GM19099 (cell line): Measurements from ENCODE around the gene PON1.

ENCODE experiments used
- POLR2A ChIP-seq: IDR thresholded peaks from 3 replicates; pipeline ENCODE4 v1.6.1; 2011; ENCODE audit warnings: low read depth; ENCODE audit not compliant: insufficient read length; ENCODE audit errors: extremely low read depth

The PON1 gene

GRCh38 chr7:95324431-95324830, at the start of gene PON1:
Gene PON1 (minus strand): TSS chr7:95324532. CDS start chr7:95324475, 57 bp downstream.
- TF ChIP-seq POLR2A, result no peak

GRCh38 chr7:95373323-95373722, 49.0 kb upstream of the PON1 start:
- no peak for TF ChIP-seq POLR2A

GRCh38 chr7:95368235-95368634, 43.9 kb upstream of the PON1 start:
- TF ChIP-seq POLR2A, result no peak

GRCh38 chr7:95367606-95368005, 43.3 kb upstream of the PON1 start:
- no peak for TF ChIP-seq POLR2A

- TF ChIP-seq POLR2A, result no peak
Observed at GRCh38 chr7:95365151-95365550, 40.8 kb upstream of the PON1 start.

- TF ChIP-seq POLR2A, result no peak
Observed at GRCh38 chr7:95357623-95358022, 33.3 kb upstream of the PON1 start.

GRCh38 chr7:95342642-95343307, 18.4 kb upstream of the PON1 start:
- TF ChIP-seq POLR2A, result no peak

GRCh38 chr7:95342029-95342428, 17.7 kb upstream of the PON1 start:
- no peak for TF ChIP-seq POLR2A

GRCh38 chr7:95340491-95340890, 16.2 kb upstream of the PON1 start:
- no peak for TF ChIP-seq POLR2A

GRCh38 chr7:95338832-95339231, 14.5 kb upstream of the PON1 start:
- no peak for TF ChIP-seq POLR2A

- no peak for TF ChIP-seq POLR2A
Observed at GRCh38 chr7:95335093-95335492, 10.8 kb upstream of the PON1 start.

- no peak for TF ChIP-seq POLR2A
Observed at GRCh38 chr7:95334447-95334846, 10.1 kb upstream of the PON1 start.

- TF ChIP-seq POLR2A, result no peak
Observed at GRCh38 chr7:95330961-95331337, 6.6 kb upstream of the PON1 start.

GRCh38 chr7:95330204-95330960, 6.0 kb upstream of the PON1 start:
- no peak for TF ChIP-seq POLR2A

- no peak for TF ChIP-seq POLR2A
Observed at GRCh38 chr7:95327356-95327755, 3.0 kb upstream of the PON1 start.

- no peak for TF ChIP-seq POLR2A
Observed at GRCh38 chr7:95323410-95324129, 762 bp downstream of the PON1 start.
